AG09319 (cell line): ENCODE results near the gene MCEE.

ENCODE experiments used
- DNase-seq: peaks from one replicate; pipeline ENCODE4 v3.0.0-alpha.2; 2010; ENCODE audit warnings: low read depth; ENCODE audit errors: extremely low read depth
- CTCF ChIP-seq: IDR thresholded peaks from 2 replicates; pipeline ENCODE4 v1.5.1; 2011; ENCODE audit warnings: low read depth, mild to moderate bottlenecking, inconsistent platforms, low read length, moderate library complexity

Gene MCEE

GRCh38 chr2:71064110-71064611 lies 65.9 kb downstream of the MCEE start:
- no peak for TF ChIP-seq CTCF
- no peak for DNase-seq

GRCh38 chr2:71063216-71063615 lies 66.8 kb downstream of the MCEE start:
- DNase-seq = no peak

GRCh38 chr2:71060871-71061270 lies 69.2 kb downstream of the MCEE start:
- TF ChIP-seq CTCF = no peak
- DNase-seq = no peak

More at GRCh38 chr2:71063216-71063615, 66.8 kb downstream of the MCEE start:
- no peak for TF ChIP-seq CTCF

GRCh38 chr2:71060211-71060610 lies 69.8 kb downstream of the MCEE start:
- DNase-seq = no peak
- TF ChIP-seq CTCF = no peak
